Ascending aorta (tissue), 2 donors: ENCODE results near the gene POLR3K. TPM values are rescaled to one million over a fixed set of nuclear protein-coding genes. Genes with fewer than 3 reads are reported as not detected.

Experiments used
- DNase-seq, 2 donors: peaks; one replicate each; pipeline ENCODE4 v3.0.0-alpha.2; 2019; ENCODE audit warnings: low spot score in 2 of 2
- H3K27ac ChIP-seq, 2 donors: fragments of 200-600 bp; sonication (generic); one replicate each; pipeline ENCODE4 v1.5.1; 2016 to 2017; ENCODE audit warnings: mild to moderate bottlenecking in 1 of 2
- H3K27me3 ChIP-seq: fragments of 200-600 bp; sonication (generic); one replicate; pipeline ENCODE4 v1.5.1; 2017
- H3K36me3 ChIP-seq, 2 donors: fragments of 200-600 bp; sonication (generic); one replicate each; pipeline ENCODE4 v1.5.1; 2016
- H3K4me1 ChIP-seq, 2 donors: fragments of 200-600 bp; sonication (generic); one replicate each; pipeline ENCODE4 v1.5.1; 2016 to 2017; ENCODE audit warnings: mild to moderate bottlenecking in 1 of 2
- H3K4me3 ChIP-seq, 2 donors: fragments of 200-600 bp; sonication (generic); one replicate each; pipeline ENCODE4 v1.5.1; 2016 to 2017; ENCODE audit warnings: mild to moderate bottlenecking in 1 of 2
- H3K9me3 ChIP-seq, 2 donors: fragments of 200-600 bp; sonication (generic); one replicate each; pipeline ENCODE4 v1.5.1; 2016
- intact Hi-C: fragments of 100-400 bp; cut with DNase I; formaldehyde crosslinking; loops from one replicate; pipeline ENCODE4 v1.15.1; 2023
- total RNA-seq: library from RNA; depleted of rRNA; stranded (reverse); fragments of >200 nt; gene quantifications from one replicate; pipeline ENCODE4 v1.1.0, GENCODE V29; 2016
- TF ChIP-seq, protein P1 (sequence below), 3 experiments: fragments of 200-600 bp in 2 of 3; fragments of 450-650 bp in 1 of 3; sonication (generic) in 2 of 3; IDR thresholded peaks; one replicate each; pipeline ENCODE4 v1.5.1; 2016 to 2019; ENCODE audit warnings: antibody characterized with exemption in 3 of 3, mild to moderate bottlenecking in 1 of 3, moderate library complexity in 1 of 3

Gene POLR3K
- total RNA-seq, 1 donor from 2014 or later, result not detected

DNA sequence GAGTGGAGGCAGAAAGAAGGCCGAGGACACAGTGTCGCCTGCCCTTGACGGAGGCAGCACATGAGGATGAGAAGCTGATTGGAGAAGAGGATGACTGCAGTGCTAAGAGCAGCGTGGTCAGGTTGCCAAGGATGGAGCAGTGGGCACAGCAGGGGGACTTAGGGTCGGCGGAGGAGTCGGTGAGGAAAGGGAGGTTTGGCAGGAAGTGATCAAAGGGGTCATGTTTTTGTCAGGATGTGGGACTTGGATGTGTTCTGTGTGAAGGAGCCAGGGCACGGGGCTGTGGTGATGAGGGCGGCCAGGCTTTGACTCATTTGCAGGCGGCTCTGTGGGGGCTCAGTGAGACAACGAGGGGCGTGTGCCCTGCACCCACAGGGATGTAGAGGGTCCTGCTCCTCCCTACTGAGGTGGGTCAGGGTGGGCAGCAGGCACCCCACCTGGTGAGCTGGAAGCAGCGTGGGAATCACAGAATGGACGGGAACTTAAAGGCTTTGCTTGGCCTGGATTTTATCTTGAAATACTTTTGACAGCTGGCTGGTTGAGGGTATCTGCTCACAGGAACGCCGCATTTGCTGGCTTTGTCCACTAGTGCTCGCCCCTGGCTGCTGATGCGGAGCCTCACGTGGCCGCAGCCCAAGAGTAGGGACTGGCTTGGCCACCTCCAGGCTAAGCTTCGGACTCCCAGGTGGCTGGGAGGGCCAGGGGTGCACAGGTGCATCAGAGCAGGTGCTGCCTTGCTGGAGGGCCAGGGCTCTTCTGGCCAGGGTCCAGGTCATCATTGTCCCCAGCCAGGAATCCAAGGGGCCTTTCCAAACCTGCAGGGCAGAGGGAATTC is 30.6 kb upstream of the POLR3K start:
- Histone ChIP-seq H3K27ac (peak overlapping the region; percentile 84 to 87), H3K4me3 (peak overlapping the region in 1 of 2 donors; percentile 3)

DNA sequence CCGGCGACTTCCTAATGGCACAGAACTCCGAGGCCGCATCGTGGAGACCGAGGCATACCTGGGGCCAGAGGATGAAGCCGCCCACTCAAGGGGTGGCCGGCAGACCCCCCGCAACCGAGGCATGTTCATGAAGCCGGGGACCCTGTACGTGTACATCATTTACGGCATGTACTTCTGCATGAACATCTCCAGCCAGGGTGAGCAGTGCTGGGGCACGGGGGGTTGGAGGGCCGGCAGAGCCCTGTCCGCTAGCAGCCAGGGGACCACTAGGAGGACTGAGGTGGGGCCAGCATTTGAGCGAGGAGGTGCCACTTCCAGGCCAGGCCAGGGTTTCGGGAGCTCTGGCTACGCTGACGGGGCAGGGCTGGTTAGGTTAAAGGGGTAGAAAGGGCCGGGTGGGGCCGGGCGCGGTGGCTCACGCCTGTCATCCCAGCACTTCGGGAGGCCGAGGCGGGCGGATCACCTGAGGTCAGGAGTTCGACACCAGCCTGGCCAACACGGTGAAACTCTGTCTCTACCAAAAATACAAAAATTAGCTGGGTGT is 29.7 kb upstream of the POLR3K start:
- H3K27me3 ChIP-seq, result no peaks in the 10 kb centered on the region
- peak overlapping the region; percentile 84 to 87 for H3K27ac ChIP-seq
- H3K4me1 ChIP-seq, result peaks cover 46 to 52% of the 10 kb centered on the region in 2 donors
- H3K4me3 ChIP-seq, result no peak overlapping the region
- intact Hi-C loops, result no loop called here
- no peaks in the 10 kb centered on the region for H3K9me3 ChIP-seq
- TF ChIP-seq, protein P1, sequence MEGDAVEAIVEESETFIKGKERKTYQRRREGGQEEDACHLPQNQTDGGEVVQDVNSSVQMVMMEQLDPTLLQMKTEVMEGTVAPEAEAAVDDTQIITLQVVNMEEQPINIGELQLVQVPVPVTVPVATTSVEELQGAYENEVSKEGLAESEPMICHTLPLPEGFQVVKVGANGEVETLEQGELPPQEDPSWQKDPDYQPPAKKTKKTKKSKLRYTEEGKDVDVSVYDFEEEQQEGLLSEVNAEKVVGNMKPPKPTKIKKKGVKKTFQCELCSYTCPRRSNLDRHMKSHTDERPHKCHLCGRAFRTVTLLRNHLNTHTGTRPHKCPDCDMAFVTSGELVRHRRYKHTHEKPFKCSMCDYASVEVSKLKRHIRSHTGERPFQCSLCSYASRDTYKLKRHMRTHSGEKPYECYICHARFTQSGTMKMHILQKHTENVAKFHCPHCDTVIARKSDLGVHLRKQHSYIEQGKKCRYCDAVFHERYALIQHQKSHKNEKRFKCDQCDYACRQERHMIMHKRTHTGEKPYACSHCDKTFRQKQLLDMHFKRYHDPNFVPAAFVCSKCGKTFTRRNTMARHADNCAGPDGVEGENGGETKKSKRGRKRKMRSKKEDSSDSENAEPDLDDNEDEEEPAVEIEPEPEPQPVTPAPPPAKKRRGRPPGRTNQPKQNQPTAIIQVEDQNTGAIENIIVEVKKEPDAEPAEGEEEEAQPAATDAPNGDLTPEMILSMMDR (IDR thresholded peaks at IDR 0.05), result no peak
- DNase-seq, result no peak
- peaks cover 42 to 49% of the 10 kb centered on the region in 2 donors for H3K36me3 ChIP-seq

More for the DNA sequence above, 30.6 kb upstream of the POLR3K start:
- Histone ChIP-seq H3K36me3 (peaks cover 50 to 57% of the 10 kb centered on the region in 2 donors), H3K4me1 (peaks cover 41 to 48% of the 10 kb centered on the region in 2 donors), H3K27me3 (no peaks in the 10 kb centered on the region), H3K9me3 (no peaks in the 10 kb centered on the region)
- intact Hi-C loops, result loop anchor here (1.0 kb wide), 1 partner anchor 12 kb away; the partner anchor contains the start of gene RHBDF1
- DNase-seq, result no peak
- TF ChIP-seq, protein P1 (IDR thresholded peaks at IDR 0.05), result no peak

DNA sequence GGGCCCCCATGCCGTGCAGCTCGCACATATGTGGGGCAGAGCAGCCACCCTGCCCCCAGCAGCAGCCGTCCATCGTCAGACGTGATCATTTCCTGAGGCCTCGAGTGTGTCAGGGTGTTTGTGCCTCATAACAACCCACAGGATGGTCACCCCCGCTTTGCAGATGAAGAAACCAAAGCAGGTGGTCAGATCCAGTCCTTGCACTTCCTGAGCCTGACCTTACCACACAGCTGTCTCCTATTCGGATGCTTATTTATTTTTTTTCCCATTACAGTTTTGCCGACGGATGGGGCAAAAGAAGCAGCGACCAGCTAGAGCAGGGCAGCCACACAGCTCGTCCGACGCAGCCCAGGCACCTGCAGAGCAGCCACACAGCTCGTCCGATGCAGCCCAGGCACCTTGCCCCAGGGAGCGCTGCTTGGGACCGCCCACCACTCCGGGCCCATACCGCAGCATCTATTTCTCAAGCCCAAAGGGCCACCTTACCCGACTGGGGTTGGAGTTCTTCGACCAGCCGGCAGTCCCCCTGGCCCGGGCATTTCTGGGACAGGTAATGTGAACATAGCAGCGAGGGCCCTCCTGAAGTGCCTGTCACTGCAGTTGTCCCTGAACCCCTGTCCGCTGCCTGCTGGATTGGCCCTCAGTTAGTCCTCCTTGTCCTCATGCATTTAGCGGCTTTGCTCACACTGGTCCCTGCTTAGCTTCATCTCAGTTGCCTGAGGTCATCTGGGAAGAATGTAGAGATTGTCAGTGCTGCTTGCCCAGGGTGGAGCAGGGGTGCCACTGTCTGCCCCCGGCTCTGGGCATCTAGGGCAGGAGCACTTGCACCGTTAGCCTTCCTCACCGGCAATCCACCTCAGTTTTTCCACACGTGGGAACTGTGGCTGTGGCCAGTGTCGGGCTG is 26.0 kb upstream of the POLR3K start:
- Histone ChIP-seq H3K9me3 (no peaks in the 10 kb centered on the region), H3K36me3 (peaks cover 13 to 23% of the 10 kb centered on the region in 2 donors), H3K4me3 (peak overlapping the region; percentile 69 to 76), H3K27me3 (no peaks in the 10 kb centered on the region), H3K4me1 (peaks cover 53 to 59% of the 10 kb centered on the region in 2 donors), H3K27ac (peak overlapping the region; percentile 97 to 100)
- intact Hi-C loops, result no loop called here
- TF ChIP-seq, protein P1 (IDR thresholded peaks at IDR 0.05), result no peak
- DNase-seq, result no peak

DNA sequence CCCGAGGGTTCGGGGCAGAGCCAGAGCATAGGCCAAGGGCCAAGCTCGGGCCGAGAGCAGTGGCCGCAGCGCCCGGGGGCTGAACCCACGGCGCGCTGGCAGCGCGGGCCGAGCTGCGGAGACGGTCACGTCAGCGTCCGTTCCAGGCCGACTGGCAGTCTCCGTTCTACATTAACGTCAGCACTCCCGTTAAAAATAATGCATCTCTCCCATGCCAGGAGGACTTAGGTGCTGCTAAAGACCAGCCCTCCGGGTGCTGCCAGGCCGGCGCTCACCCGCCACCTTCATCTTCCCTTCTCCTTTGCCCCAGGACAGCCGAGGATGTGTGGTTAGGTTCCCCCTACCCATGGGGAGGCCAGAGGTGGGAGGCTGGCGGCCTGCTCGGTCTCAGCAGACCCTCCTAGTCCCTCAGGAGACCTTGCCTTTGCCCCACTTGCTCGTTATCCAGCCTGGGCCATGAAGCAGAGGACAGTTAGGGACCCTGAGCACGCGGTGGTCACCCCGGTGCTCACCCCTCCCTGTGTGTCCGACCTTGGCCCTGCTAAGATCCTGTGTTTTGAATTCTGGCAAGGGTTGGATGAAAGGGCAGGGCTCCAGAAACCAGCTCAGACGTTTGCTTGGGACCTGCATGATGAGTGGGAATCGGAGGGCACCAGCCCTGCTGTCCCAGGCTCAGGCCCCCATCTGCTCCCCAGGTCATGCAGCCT is 25.2 kb upstream of the POLR3K start:
- peak in 1 of 2 donors; percentile 77 for DNase-seq
- peaks cover 13 to 23% of the 10 kb centered on the region in 2 donors for H3K36me3 ChIP-seq
- peaks cover 45 to 54% of the 10 kb centered on the region in 2 donors for H3K4me1 ChIP-seq
- intact Hi-C loops, result no loop called here
- TF ChIP-seq, protein P1 (IDR thresholded peaks at IDR 0.05), result no peak
- no peaks in the 10 kb centered on the region for H3K27me3 ChIP-seq
- peak overlapping the region; percentile 69 to 76 for H3K4me3 ChIP-seq
- no peaks in the 10 kb centered on the region for H3K9me3 ChIP-seq
- H3K27ac ChIP-seq, result peak overlapping the region; percentile 97 to 100
